ENCODE measurements around the gene TMEM209.

- no peak for TF ChIP-seq EZH2phosphoT487 (IDR thresholded peaks at IDR 0.05)
- TF ChIP-seq, protein P1, sequence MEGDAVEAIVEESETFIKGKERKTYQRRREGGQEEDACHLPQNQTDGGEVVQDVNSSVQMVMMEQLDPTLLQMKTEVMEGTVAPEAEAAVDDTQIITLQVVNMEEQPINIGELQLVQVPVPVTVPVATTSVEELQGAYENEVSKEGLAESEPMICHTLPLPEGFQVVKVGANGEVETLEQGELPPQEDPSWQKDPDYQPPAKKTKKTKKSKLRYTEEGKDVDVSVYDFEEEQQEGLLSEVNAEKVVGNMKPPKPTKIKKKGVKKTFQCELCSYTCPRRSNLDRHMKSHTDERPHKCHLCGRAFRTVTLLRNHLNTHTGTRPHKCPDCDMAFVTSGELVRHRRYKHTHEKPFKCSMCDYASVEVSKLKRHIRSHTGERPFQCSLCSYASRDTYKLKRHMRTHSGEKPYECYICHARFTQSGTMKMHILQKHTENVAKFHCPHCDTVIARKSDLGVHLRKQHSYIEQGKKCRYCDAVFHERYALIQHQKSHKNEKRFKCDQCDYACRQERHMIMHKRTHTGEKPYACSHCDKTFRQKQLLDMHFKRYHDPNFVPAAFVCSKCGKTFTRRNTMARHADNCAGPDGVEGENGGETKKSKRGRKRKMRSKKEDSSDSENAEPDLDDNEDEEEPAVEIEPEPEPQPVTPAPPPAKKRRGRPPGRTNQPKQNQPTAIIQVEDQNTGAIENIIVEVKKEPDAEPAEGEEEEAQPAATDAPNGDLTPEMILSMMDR (IDR thresholded peaks at IDR 0.05) = peak; percentile 4
Measured at GRCh38 chr7:130216750-130217149, 11.5 kb upstream of the TMEM209 start.
